ENCODE results near the gene NR3C1.

- no peak for TF ChIP-seq CTCF (IDR thresholded peaks at IDR 0.05)
- peak; percentile 76 for TF ChIP-seq EZH2 (IDR thresholded peaks at IDR 0.05)
Observed at GRCh38 chr5:143403334-143403592, 223 bp downstream of the NR3C1 start.

All from neural progenitor cell (in vitro differentiated cells).